Measurements from ENCODE around the gene IPCEF1. TPM values are rescaled to one million over a fixed set of nuclear protein-coding genes. Genes with fewer than 3 reads are reported as not detected.

The IPCEF1 gene
- total RNA-seq, 2 donors from 2014 or later = 50.4 to 63.1 TPM

- Mint-ChIP-seq H3K27ac (no peak overlapping the region), H3K27me3 (peaks cover 20% of the 10 kb centered on the region), H3K4me1 (no peaks in the 10 kb centered on the region), H3K36me3 (ENCODE audit: low read depth) (no peaks in the 10 kb centered on the region), H3K4me3 (no peak overlapping the region)
- no peak for DNase-seq
- no peaks in the 10 kb centered on the region for H3K9me3 ChIP-seq (ENCODE audit: control insufficient read depth, low read length, poor library complexity, severe bottlenecking)
- ATAC-seq = no peak
Measured at GRCh38 chr6:154384191-154384590, 27.6 kb upstream of the IPCEF1 start.

DNA sequence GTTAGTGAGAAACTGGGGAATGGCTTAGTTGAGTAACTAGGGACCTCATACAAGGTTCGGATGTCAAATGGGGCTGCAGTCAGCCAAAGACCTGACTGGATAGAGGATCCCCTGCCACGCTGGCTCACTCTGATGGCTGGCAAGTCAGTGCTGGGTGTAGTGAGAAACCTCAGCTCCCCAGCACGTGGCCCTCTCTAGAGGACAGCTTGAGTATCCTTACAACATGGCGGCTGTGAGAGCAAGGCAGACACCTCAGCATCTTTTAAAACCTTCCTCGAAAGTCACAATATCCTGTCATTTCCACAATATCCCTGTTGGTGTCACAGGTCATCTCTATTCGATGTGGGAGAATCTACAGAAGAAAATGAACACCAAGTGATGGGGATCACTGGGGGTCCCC, 26.7 kb upstream of the IPCEF1 start:
- DNase-seq (no peak), ATAC-seq (no peak)
- Mint-ChIP-seq H3K27ac (no peak overlapping the region), H3K27me3 (peaks cover 23% of the 10 kb centered on the region), H3K4me1 (no peaks in the 10 kb centered on the region), H3K36me3 (ENCODE audit: low read depth) (no peaks in the 10 kb centered on the region), H3K4me3 (no peak overlapping the region)
- no peaks in the 10 kb centered on the region for H3K9me3 ChIP-seq (ENCODE audit: control insufficient read depth, low read length, poor library complexity, severe bottlenecking)

DNA sequence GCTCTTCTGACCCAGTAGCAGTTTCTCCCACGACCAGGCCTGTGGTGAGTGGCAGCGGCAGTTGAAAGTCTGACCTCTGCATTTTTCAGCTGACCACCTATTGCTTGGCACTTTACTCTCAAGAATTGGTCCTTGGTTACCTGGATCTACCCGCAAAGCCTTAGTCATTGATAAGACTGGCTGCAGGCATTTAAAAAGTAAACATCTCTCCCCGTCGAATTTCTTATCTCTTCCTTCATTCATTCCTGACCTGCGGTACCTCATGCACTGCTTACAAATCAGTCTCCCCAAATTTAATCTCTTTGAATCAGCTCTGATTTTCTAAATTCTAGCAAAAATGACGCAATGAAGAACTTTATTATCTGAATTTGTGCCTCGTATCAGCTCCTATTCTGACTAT, 26.1 kb upstream of the IPCEF1 start:
- DNase-seq = no peak
- Mint-ChIP-seq H3K4me1 (no peaks in the 10 kb centered on the region), H3K4me3 (no peak overlapping the region), H3K27me3 (peaks cover 23% of the 10 kb centered on the region), H3K36me3 (ENCODE audit: low read depth) (no peaks in the 10 kb centered on the region), H3K27ac (no peak overlapping the region)
- H3K9me3 ChIP-seq (ENCODE audit: control insufficient read depth, low read length, poor library complexity, severe bottlenecking) = no peaks in the 10 kb centered on the region
- ATAC-seq = no peak

GRCh38 chr6:154381548-154381947, 24.9 kb upstream of the IPCEF1 start:
- DNase-seq = no peak
- ATAC-seq = no peak
- H3K4me1 Mint-ChIP-seq = no peaks in the 10 kb centered on the region
- no peaks in the 10 kb centered on the region for H3K36me3 Mint-ChIP-seq (ENCODE audit: low read depth)
- no peaks in the 10 kb centered on the region for H3K9me3 ChIP-seq (ENCODE audit: control insufficient read depth, low read length, poor library complexity, severe bottlenecking)
- H3K4me3 Mint-ChIP-seq = no peak overlapping the region
- H3K27ac Mint-ChIP-seq = no peak overlapping the region
- peaks cover 25% of the 10 kb centered on the region for H3K27me3 Mint-ChIP-seq

- H3K4me1 Mint-ChIP-seq = no peaks in the 10 kb centered on the region
- no peaks in the 10 kb centered on the region for H3K36me3 Mint-ChIP-seq (ENCODE audit: low read depth)
- DNase-seq (no peak), ATAC-seq (no peak)
- H3K27ac Mint-ChIP-seq = no peak overlapping the region
- peaks cover 20% of the 10 kb centered on the region for H3K27me3 Mint-ChIP-seq
- no peaks in the 10 kb centered on the region for H3K9me3 ChIP-seq (ENCODE audit: control insufficient read depth, low read length, poor library complexity, severe bottlenecking)
- H3K4me3 Mint-ChIP-seq = no peak overlapping the region
Measured at GRCh38 chr6:154380741-154381140, 24.1 kb upstream of the IPCEF1 start.

- no peak for DNase-seq
- H3K27me3 Mint-ChIP-seq = peaks cover 12% of the 10 kb centered on the region
- H3K4me1 Mint-ChIP-seq = no peaks in the 10 kb centered on the region
- ATAC-seq = no peak
- H3K4me3 Mint-ChIP-seq = no peak overlapping the region
- no peaks in the 10 kb centered on the region for H3K9me3 ChIP-seq (ENCODE audit: control insufficient read depth, low read length, poor library complexity, severe bottlenecking)
- no peaks in the 10 kb centered on the region for H3K36me3 Mint-ChIP-seq (ENCODE audit: low read depth)
- H3K27ac Mint-ChIP-seq = no peak overlapping the region
Measured at GRCh38 chr6:154379585-154379984, 23.0 kb upstream of the IPCEF1 start.

- ATAC-seq = no peak
- no peak for DNase-seq
- Mint-ChIP-seq H3K4me3 (no peak overlapping the region), H3K27me3 (peaks cover 12% of the 10 kb centered on the region), H3K4me1 (no peaks in the 10 kb centered on the region), H3K27ac (no peak overlapping the region), H3K36me3 (ENCODE audit: low read depth) (no peaks in the 10 kb centered on the region)
- H3K9me3 ChIP-seq (ENCODE audit: control insufficient read depth, low read length, poor library complexity, severe bottlenecking) = no peaks in the 10 kb centered on the region
Measured at GRCh38 chr6:154378518-154378917, 21.9 kb upstream of the IPCEF1 start.

DNA sequence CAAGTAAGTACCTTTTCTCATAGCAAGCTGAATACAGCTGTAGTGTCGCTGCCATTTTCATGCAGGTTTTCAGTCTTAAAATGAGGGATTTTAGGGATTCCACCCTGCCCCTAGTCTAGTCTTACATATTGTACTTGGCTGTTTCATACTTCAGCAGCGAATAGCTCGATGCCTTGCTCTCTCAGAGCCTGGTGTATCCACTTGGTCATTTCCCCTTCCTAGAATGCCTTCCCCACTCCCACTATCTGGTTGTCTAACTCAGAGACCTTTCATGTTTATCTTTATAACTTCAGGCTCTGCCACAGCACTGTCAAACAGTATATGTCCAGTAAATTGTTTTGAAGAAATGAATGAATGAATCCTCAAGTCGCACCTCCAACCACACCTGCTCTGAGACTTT, 21.1 kb upstream of the IPCEF1 start:
- H3K4me3 Mint-ChIP-seq = no peak overlapping the region
- H3K27ac Mint-ChIP-seq = no peak overlapping the region
- ATAC-seq = no peak
- H3K36me3 Mint-ChIP-seq (ENCODE audit: low read depth) = no peaks in the 10 kb centered on the region
- no peaks in the 10 kb centered on the region for H3K4me1 Mint-ChIP-seq
- peaks cover 17% of the 10 kb centered on the region for H3K27me3 Mint-ChIP-seq
- no peaks in the 10 kb centered on the region for H3K9me3 ChIP-seq (ENCODE audit: control insufficient read depth, low read length, poor library complexity, severe bottlenecking)
- DNase-seq = no peak

GRCh38 chr6:154373971-154374370, 17.4 kb upstream of the IPCEF1 start:
- Mint-ChIP-seq H3K27me3 (peaks cover 17% of the 10 kb centered on the region), H3K4me1 (peaks cover 3% of the 10 kb centered on the region), H3K4me3 (no peak overlapping the region), H3K27ac (no peak overlapping the region), H3K36me3 (ENCODE audit: low read depth) (no peaks in the 10 kb centered on the region)
- ATAC-seq (no peak), DNase-seq (no peak)
- H3K9me3 ChIP-seq (ENCODE audit: control insufficient read depth, low read length, poor library complexity, severe bottlenecking) = no peaks in the 10 kb centered on the region

GRCh38 chr6:154371281-154371680, 14.7 kb upstream of the IPCEF1 start:
- ATAC-seq = no peak
- Mint-ChIP-seq H3K27me3 (peaks cover 5% of the 10 kb centered on the region), H3K27ac (no peak overlapping the region)

GRCh38 chr6:154370545-154370944, 13.9 kb upstream of the IPCEF1 start:
- Mint-ChIP-seq H3K27me3 (peaks cover 5% of the 10 kb centered on the region), H3K4me3 (no peak overlapping the region), H3K36me3 (ENCODE audit: low read depth) (no peaks in the 10 kb centered on the region), H3K27ac (no peak overlapping the region), H3K4me1 (peaks cover 3% of the 10 kb centered on the region)
- DNase-seq (no peak), ATAC-seq (no peak)
- H3K9me3 ChIP-seq (ENCODE audit: control insufficient read depth, low read length, poor library complexity, severe bottlenecking) = no peaks in the 10 kb centered on the region

More at GRCh38 chr6:154371281-154371680, 14.7 kb upstream of the IPCEF1 start:
- DNase-seq = no peak
- Mint-ChIP-seq H3K4me3 (no peak overlapping the region), H3K36me3 (ENCODE audit: low read depth) (no peaks in the 10 kb centered on the region), H3K4me1 (peaks cover 3% of the 10 kb centered on the region)
- no peaks in the 10 kb centered on the region for H3K9me3 ChIP-seq (ENCODE audit: control insufficient read depth, low read length, poor library complexity, severe bottlenecking)

- peaks cover 3% of the 10 kb centered on the region for H3K4me1 Mint-ChIP-seq
- peaks cover 3% of the 10 kb centered on the region for H3K27me3 Mint-ChIP-seq
- H3K27ac Mint-ChIP-seq = no peak overlapping the region
- H3K4me3 Mint-ChIP-seq = no peak overlapping the region
- ATAC-seq = no peak
- no peak for DNase-seq
- no peaks in the 10 kb centered on the region for H3K36me3 Mint-ChIP-seq (ENCODE audit: low read depth)
- H3K9me3 ChIP-seq (ENCODE audit: control insufficient read depth, low read length, poor library complexity, severe bottlenecking) = no peaks in the 10 kb centered on the region
Measured at GRCh38 chr6:154367839-154368695, 11.5 kb upstream of the IPCEF1 start.

GRCh38 chr6:154367336-154367735, 10.7 kb upstream of the IPCEF1 start:
- no peaks in the 10 kb centered on the region for H3K36me3 Mint-ChIP-seq (ENCODE audit: low read depth)
- H3K27ac Mint-ChIP-seq = no peak overlapping the region
- H3K27me3 Mint-ChIP-seq = peaks cover 2% of the 10 kb centered on the region
- H3K4me1 Mint-ChIP-seq = peaks cover 3% of the 10 kb centered on the region
- H3K4me3 Mint-ChIP-seq = no peak overlapping the region
- no peak for DNase-seq
- no peaks in the 10 kb centered on the region for H3K9me3 ChIP-seq (ENCODE audit: control insufficient read depth, low read length, poor library complexity, severe bottlenecking)
- ATAC-seq = no peak

DNA sequence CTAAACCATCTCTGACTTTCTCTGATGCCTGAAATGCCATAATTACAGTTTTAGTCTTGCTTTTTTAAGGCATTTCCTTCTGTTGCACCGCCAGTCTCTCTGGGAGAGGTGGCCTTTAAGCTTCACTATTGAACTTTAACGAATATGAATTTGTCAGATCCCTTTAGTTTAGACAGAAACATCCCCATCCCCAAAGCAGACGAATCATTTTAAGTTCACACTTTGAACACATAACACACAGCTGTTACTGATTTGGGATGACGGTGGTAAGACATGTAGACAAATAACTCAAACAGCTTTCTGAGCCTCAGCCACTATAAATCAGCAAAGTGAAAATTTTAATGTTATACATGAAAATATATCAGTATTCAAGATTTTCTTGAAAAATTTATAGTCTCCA, 7.2 kb upstream of the IPCEF1 start:
- Mint-ChIP-seq H3K4me3 (no peak overlapping the region), H3K27me3 (peaks cover 22% of the 10 kb centered on the region), H3K4me1 (no peaks in the 10 kb centered on the region), H3K36me3 (ENCODE audit: low read depth) (no peaks in the 10 kb centered on the region), H3K27ac (no peak overlapping the region)
- H3K9me3 ChIP-seq (ENCODE audit: control insufficient read depth, low read length, poor library complexity, severe bottlenecking) = no peaks in the 10 kb centered on the region
- ATAC-seq = no peak
- DNase-seq = no peak
